ENCODE measurements around the gene MRPL23. TPM values are rescaled to one million over a fixed set of nuclear protein-coding genes. Genes with fewer than 3 reads are reported as not detected.

MRPL23 gene
- total and polyA plus RNA-seq, 2 of the 13 experiments (the other 11 are each of a cell fraction or from before 2014, with no cell fraction given), result 67.8 to 123 TPM

DNA sequence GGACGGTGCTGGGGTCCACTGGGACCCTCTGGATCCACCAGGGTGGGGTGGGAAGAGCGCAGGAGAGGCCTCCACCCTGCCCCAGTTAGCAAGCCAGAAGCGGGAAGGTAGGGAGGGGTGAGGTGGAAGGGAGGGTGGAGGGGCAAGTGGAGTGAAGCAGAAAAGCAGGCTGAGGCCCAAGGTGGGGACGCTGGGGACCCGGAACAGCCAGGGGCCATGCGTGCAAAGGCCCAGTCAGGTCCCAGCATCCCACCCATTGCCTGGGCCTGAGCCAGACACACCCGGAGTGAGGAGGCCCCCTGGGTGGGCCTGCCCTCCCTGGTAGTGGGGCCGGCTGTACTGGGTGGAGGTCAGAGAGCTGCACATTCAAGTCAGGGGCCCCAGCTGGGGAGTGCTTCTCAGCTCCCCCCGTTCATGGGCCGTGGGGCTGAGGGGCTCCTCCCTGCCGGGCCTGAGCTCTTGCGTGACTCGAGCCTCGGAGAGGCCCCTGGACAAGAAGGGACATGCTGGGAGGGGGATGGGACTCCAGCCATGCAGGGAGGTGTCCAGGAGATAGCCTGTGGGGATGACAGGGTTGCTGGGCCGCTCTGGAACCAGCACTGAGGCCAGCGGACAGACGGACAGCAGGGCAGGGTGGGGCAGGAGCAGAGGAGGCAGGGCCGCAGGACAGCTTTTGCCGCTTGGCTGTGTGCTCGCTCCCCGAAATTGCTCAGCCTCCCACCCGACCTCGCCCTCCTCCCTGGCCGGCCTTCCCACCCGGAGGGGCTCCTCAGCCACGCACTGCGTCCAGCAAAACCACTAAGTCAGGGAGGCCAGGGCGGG, 19.9 kb upstream of the MRPL23 start (continued):
- TF ChIP-seq, protein P1, sequence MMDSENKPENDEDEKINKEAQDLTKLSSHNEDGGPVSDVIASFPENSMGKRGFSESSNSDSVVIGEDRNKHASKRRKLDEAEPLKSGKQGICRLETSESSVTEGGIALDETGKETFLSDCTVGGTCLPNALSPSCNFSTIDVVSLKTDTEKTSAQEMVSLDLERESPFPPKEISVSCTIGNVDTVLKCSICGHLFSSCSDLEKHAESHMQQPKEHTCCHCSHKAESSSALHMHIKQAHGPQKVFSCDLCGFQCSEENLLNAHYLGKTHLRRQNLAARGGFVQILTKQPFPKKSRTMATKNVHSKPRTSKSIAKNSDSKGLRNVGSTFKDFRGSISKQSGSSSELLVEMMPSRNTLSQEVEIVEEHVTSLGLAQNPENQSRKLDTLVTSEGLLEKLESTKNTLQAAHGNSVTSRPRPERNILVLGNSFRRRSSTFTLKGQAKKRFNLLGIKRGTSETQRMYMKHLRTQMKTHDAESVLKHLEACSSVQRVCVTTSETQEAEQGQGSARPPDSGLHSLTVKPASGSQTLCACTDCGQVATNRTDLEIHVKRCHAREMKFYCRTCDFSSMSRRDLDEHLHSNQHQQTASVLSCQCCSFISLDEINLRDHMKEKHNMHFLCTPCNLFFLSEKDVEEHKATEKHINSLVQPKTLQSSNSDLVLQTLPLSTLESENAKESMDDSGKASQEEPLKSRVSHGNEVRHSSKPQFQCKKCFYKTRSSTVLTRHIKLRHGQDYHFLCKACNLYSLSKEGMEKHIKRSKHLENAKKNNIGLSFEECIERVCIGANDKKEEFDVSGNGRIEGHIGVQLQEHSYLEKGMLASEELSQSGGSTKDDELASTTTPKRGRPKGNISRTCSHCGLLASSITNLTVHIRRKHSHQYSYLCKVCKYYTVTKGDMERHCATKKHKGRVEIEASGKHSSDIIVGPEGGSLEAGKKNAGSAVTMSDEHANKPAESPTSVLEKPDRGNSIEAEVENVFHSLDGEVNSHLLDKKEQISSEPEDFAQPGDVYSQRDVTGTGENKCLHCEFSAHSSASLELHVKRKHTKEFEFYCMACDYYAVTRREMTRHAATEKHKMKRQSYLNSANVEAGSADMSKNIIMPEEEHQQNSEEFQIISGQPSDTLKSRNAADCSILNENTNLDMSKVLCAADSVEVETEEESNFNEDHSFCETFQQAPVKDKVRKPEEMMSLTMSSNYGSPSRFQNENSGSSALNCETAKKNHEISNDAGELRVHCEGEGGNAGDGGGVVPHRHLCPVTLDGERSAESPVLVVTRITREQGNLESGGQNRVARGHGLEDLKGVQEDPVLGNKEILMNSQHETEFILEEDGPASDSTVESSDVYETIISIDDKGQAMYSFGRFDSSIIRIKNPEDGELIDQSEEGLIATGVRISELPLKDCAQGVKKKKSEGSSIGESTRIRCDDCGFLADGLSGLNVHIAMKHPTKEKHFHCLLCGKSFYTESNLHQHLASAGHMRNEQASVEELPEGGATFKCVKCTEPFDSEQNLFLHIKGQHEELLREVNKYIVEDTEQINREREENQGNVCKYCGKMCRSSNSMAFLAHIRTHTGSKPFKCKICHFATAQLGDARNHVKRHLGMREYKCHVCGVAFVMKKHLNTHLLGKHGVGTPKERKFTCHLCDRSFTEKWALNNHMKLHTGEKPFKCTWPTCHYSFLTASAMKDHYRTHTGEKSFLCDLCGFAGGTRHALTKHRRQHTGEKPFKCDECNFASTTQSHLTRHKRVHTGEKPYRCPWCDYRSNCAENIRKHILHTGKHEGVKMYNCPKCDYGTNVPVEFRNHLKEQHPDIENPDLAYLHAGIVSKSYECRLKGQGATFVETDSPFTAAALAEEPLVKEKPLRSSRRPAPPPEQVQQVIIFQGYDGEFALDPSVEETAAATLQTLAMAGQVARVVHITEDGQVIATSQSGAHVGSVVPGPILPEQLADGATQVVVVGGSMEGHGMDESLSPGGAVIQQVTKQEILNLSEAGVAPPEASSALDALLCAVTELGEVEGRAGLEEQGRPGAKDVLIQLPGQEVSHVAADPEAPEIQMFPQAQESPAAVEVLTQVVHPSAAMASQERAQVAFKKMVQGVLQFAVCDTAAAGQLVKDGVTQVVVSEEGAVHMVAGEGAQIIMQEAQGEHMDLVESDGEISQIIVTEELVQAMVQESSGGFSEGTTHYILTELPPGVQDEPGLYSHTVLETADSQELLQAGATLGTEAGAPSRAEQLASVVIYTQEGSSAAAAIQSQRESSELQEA (CRISPR knock-in tag; IDR thresholded peaks at IDR 0.05; ENCODE audit: not compliant biosample characterization), result no peak
- TF ChIP-seq, protein P2, sequence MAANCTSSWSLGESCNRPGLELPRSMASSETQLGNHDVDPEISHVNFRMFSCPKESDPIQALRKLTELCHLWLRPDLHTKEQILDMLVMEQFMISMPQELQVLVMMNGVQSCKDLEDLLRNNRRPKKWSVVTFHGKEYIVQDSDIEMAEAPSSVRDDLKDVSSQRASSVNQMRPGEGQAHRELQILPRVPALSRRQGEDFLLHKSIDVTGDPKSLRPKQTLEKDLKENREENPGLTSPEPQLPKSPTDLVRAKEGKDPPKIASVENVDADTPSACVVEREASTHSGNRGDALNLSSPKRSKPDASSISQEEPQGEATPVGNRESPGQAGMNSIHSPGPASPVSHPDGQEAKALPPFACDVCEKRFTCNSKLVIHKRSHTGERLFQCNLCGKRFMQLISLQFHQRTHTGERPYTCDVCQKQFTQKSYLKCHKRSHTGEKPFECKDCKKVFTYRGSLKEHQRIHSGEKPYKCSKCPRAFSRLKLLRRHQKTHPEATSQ (CRISPR knock-in tag; IDR thresholded peaks at IDR 0.05; ENCODE audit: borderline replicate concordance), result no peak

All from HepG2 (cell line).